Suprapubic skin (tissue), 3 donors: Measurements from ENCODE around the gene CR1L.

ENCODE experiments used
- CTCF ChIP-seq, 2 donors: fragments of 200-600 bp in 1 of 2; fragments of 450-650 bp in 1 of 2; sonication (generic) in 1 of 2; IDR thresholded peaks; one replicate each; pipeline ENCODE4 v1.5.1; 2016 to 2019; ENCODE audit warnings: antibody characterized with exemption in 2 of 2, mild to moderate bottlenecking in 1 of 2, moderate library complexity in 1 of 2
- POLR2A ChIP-seq, 2 donors: fragments of 450-650 bp; IDR thresholded peaks; one replicate each; pipeline ENCODE4 v1.6.1; 2017; ENCODE audit warnings: antibody characterized with exemption in 2 of 2, mild to moderate bottlenecking in 2 of 2, moderate library complexity in 2 of 2

- TF ChIP-seq POLR2A (IDR thresholded peaks at IDR 0.05) (no peak), CTCF (IDR thresholded peaks at IDR 0.05) (no peak)
Observed at GRCh38 chr1:207648334-207649209, 3.6 kb downstream of the CR1L start.
